HUES64 (cell line): ENCODE data around the gene CBX4.

Source experiments
- H3K27ac ChIP-seq: 2 replicates; pipeline ENCODE4 v1.7.0; 2013; ENCODE audit warnings: low read depth, low read length, inconsistent platforms
- H3K27me3 ChIP-seq: 2 replicates; pipeline ENCODE4 v1.6.1; 2013; ENCODE audit warnings: mild to moderate bottlenecking, low read length; ENCODE audit not compliant: insufficient read depth
- H3K36me3 ChIP-seq: 2 replicates; pipeline ENCODE4 v1.6.1; 2013; ENCODE audit warnings: mild to moderate bottlenecking, low read length; ENCODE audit not compliant: insufficient read depth
- H3K4me1 ChIP-seq: 2 replicates; pipeline ENCODE4 v1.6.1; 2013; ENCODE audit warnings: mild to moderate bottlenecking, low read length, moderate library complexity; ENCODE audit not compliant: insufficient read depth
- H3K4me3 ChIP-seq: 2 replicates; pipeline ENCODE4 v1.5.1; 2013; ENCODE audit warnings: mild to moderate bottlenecking, low read length, moderate library complexity
- H3K9ac ChIP-seq: 2 replicates; pipeline ENCODE4 v1.6.1; 2013; ENCODE audit warnings: mild to moderate bottlenecking, low read depth, low read length
- H3K9me3 ChIP-seq: 2 replicates; pipeline ENCODE4 v1.6.1; 2013; ENCODE audit warnings: low read depth, low read length; ENCODE audit not compliant: insufficient read depth
- WGBS: fragments of 150-250, 120-280 bp; methylation state at CpG from one replicate; pipeline ENCODE4 v1.1.7; 2013; ENCODE audit warnings: missing lambda C conversion rate; 5-methylcytosine and 5-hydroxymethylcytosine counted together

CBX4 gene

GRCh38 chr17:79814974-79815835 lies 24.0 kb downstream of the CBX4 start:
- Histone ChIP-seq H3K27me3 (peaks cover 97% of the 10 kb centered on the region), H3K4me3 (peak overlapping the region; percentile 26; the same call in 1 of the 2 replicates)
- 3% methylated on average over 96 of the region's 96 CpGs for WGBS

GRCh38 chr17:79814127-79814973 lies 24.9 kb downstream of the CBX4 start:
- peaks cover 22% of the 10 kb centered on the region for H3K4me1 ChIP-seq
- no peak overlapping the region for H3K9ac ChIP-seq
- H3K27me3 ChIP-seq = peaks cover 94% of the 10 kb centered on the region
- H3K36me3 ChIP-seq = no peaks in the 10 kb centered on the region
- peak overlapping the region; percentile 23; the same call in 1 of the 2 replicates for H3K4me3 ChIP-seq
- H3K9me3 ChIP-seq = no peaks in the 10 kb centered on the region
- WGBS = 2% methylated on average over 35 of the region's 43 CpGs
- no peak overlapping the region for H3K27ac ChIP-seq

More at GRCh38 chr17:79814974-79815835, 24.0 kb downstream of the CBX4 start:
- Histone ChIP-seq H3K9me3 (no peaks in the 10 kb centered on the region), H3K4me1 (peaks cover 21% of the 10 kb centered on the region), H3K36me3 (no peaks in the 10 kb centered on the region), H3K9ac (no peak overlapping the region), H3K27ac (no peak overlapping the region)

GRCh38 chr17:79813297-79814126 lies 25.7 kb downstream of the CBX4 start:
- Histone ChIP-seq H3K36me3 (no peaks in the 10 kb centered on the region), H3K27me3 (peaks cover 94% of the 10 kb centered on the region), H3K4me1 (peaks cover 28% of the 10 kb centered on the region), H3K27ac (no peak overlapping the region), H3K4me3 (peak overlapping the region; percentile 21; the same call in 1 of the 2 replicates), H3K9me3 (no peaks in the 10 kb centered on the region), H3K9ac (no peak overlapping the region; the same call in 1 of the 2 replicates)
- under 1% methylated on average over 89 of the region's 89 CpGs for WGBS

GRCh38 chr17:79812353-79813258 lies 26.6 kb downstream of the CBX4 start:
- Histone ChIP-seq H3K9me3 (no peaks in the 10 kb centered on the region), H3K36me3 (no peaks in the 10 kb centered on the region), H3K4me1 (peaks cover 28% of the 10 kb centered on the region), H3K27me3 (peaks cover 94% of the 10 kb centered on the region), H3K4me3 (peak overlapping the region; percentile 37), H3K9ac (no peak overlapping the region), H3K27ac (no peak overlapping the region)
- WGBS = 3% methylated on average over 65 of the region's 72 CpGs

- Histone ChIP-seq H3K4me3 (no peak overlapping the region), H3K27me3 (peaks cover 94% of the 10 kb centered on the region), H3K36me3 (no peaks in the 10 kb centered on the region), H3K4me1 (peaks cover 28% of the 10 kb centered on the region), H3K9ac (no peak overlapping the region), H3K27ac (no peak overlapping the region), H3K9me3 (no peaks in the 10 kb centered on the region)
- 2% methylated on average over 20 of the region's 20 CpGs for WGBS
Observed at GRCh38 chr17:79811868-79812352, 27.3 kb downstream of the CBX4 start.

GRCh38 chr17:79811011-79811867 lies 28.0 kb downstream of the CBX4 start:
- 3% methylated on average over 66 of the region's 66 CpGs for WGBS
- peak overlapping the region; percentile 17 for H3K4me3 ChIP-seq
- H3K27ac ChIP-seq = no peak overlapping the region
- H3K36me3 ChIP-seq = no peaks in the 10 kb centered on the region
- H3K9ac ChIP-seq = no peak overlapping the region
- H3K9me3 ChIP-seq = no peaks in the 10 kb centered on the region
- H3K27me3 ChIP-seq = peaks cover 94% of the 10 kb centered on the region
- H3K4me1 ChIP-seq = peaks cover 32% of the 10 kb centered on the region

- H3K9me3 ChIP-seq = no peaks in the 10 kb centered on the region
- peaks cover 94% of the 10 kb centered on the region for H3K27me3 ChIP-seq
- H3K4me1 ChIP-seq = peaks cover 40% of the 10 kb centered on the region
- no peak overlapping the region for H3K27ac ChIP-seq
- H3K36me3 ChIP-seq = no peaks in the 10 kb centered on the region
- peak overlapping the region; percentile 34 for H3K4me3 ChIP-seq
- whole genome bisulfite sequencing = 2% methylated on average over 66 of the region's 79 CpGs
- H3K9ac ChIP-seq = peak overlapping the region; percentile 61; the same call in 1 of the 2 replicates
Observed at GRCh38 chr17:79810130-79811010, 28.9 kb downstream of the CBX4 start.

GRCh38 chr17:79809530-79810129 lies 29.6 kb downstream of the CBX4 start:
- H3K9ac ChIP-seq = peak overlapping the region; percentile 61; the same call in 1 of the 2 replicates
- peaks cover 46% of the 10 kb centered on the region for H3K4me1 ChIP-seq
- H3K36me3 ChIP-seq = no peaks in the 10 kb centered on the region
- H3K9me3 ChIP-seq = no peaks in the 10 kb centered on the region
- peak overlapping the region; percentile 34; the same call in 1 of the 2 replicates for H3K4me3 ChIP-seq
- peaks cover 94% of the 10 kb centered on the region for H3K27me3 ChIP-seq
- 2% methylated on average over 39 of the region's 40 CpGs for WGBS
- no peak overlapping the region; the same call in 1 of the 2 replicates for H3K27ac ChIP-seq
